Stimulated activated CD8-positive, alpha-beta memory T cell treated with anti-CD3 and anti-CD28 coated beads, Interleukin-15, amount 100 ng/mL, for 1 hour (primary cell): ENCODE measurements around the gene TCOF1.
"Not testable (repeated sequence)": the region's sequence is repeated elsewhere in the genome, so short reads cannot be mapped to it uniquely, and the experiment has no call there.

Experiments used
- DNase-seq: peaks from one replicate; pipeline ENCODE4 v3.0.0-alpha.2; 2020; ENCODE audit warnings: low read depth

TCOF1 gene

DNA sequence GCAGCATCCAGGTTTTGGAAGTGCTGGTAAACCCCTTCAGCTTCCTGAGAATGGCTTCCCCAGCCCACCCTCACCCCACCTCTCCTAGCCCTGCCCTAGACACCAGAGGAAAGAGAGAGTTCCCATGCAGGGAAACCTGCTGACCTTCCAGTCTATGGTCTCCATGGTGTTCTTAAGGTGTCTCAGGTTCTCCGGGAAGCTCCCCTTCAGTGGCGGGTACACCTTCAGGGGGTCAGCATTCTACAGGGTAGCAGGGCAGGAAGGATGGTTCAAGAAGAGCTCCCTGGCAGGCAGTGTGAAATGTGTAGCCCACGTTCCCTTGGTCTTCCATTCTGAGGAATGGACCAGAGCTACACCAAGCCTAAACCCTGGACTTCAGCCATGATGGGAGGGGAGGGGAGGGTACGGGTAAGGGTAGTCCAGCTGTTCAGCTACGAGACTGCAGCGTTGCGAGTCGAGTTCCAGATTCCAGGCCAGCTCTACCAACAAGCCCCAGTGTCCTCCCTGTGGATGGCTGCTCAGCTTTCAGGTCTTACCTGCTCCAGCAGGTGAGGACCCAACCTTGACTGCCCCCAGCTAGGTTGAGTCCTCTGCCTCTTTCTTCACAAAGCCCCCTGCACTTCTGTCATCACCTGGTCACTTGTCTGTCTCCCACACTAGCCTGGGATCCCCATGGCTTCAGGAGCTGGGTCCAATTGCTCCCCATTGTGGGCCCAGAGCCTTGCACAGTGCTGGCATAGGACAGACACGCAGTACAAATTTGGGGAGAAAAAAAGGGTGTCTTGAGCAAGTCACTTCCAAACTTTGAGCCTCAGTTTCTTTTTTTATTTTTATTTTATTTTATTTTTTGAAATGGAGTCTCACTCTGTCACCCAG lies 47.7 kb downstream of the TCOF1 start:
- DNase-seq: no peak

DNA sequence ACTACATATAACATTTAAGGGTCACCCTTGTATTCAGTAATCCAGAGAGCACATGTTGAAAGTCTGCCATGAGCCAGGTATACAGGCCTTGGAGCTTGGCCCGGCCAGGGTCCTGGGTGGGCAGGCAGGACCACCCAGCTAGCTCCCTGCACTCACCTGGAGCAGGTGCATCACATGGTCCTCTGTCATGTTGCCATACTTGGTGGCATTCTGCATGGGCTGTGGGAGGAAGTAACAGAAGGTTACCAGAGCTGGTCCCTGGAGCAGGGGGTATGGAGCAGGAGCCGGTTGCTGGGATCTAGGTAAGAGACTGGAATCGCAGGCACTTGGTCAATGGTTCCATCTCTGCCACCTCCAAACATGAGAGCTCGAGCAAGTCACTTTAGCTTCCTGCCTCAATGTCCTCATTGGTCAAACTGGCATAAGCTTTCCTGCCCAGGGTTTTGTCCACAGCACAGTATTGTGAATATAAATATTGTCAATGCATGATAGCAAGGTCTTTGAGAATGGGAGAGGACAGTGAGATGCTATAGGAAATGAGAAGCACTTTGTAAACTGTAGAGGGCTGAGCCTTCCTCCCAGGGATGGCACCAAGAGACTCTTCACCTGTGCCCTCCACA lies 48.7 kb downstream of the TCOF1 start:
- no peak for DNase-seq

DNA sequence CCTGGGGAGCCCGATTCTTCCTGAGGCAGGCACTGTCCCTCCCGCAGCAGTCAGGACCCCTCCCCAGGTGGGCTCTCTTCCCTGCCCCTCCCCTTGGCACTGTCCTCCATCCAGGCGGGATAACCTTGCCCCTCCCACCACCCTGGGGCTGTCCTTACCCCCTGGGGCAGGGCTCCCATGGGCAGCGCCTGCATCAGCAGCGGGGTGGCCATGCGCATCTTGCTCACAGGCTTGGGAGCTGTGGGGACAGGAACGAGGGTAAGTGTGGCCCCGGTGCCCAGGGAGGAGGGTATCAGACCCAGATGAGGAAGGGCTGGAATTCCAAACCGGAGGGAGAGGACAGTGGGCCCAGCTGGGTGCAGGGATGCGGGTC lies 49.2 kb downstream of the TCOF1 start:
- no peak for DNase-seq

DNA sequence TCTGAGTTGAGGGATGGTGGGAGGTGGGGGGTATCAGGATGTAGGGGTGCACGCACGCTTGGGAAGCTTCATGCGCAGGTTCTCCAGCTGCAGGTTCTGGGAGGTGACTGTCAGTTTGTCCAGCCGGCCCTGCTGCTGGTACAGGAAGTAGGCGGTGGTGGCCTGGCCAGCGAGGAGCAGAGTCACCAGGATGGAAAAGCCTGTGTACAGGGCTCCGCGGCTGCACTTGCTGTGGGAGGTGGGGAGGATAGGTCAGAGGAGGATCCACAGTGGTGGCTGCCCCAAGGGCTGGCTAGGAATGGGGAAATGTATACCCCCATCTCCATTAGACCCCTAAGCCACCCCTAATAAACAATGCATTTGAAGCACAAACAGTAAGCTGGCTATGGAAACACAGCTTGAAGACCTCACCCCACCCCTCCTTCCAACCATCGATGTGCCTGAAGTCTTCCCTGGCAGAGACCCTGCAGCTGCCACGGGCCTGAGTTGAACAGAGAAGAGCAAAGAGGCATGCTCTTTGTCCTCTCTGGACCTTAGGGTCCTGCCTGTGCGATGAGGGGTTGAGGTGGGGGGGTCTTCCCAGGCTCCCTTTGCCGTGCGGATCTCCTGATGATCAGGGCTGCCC lies 49.7 kb downstream of the TCOF1 start:
- DNase-seq: no peak

DNA sequence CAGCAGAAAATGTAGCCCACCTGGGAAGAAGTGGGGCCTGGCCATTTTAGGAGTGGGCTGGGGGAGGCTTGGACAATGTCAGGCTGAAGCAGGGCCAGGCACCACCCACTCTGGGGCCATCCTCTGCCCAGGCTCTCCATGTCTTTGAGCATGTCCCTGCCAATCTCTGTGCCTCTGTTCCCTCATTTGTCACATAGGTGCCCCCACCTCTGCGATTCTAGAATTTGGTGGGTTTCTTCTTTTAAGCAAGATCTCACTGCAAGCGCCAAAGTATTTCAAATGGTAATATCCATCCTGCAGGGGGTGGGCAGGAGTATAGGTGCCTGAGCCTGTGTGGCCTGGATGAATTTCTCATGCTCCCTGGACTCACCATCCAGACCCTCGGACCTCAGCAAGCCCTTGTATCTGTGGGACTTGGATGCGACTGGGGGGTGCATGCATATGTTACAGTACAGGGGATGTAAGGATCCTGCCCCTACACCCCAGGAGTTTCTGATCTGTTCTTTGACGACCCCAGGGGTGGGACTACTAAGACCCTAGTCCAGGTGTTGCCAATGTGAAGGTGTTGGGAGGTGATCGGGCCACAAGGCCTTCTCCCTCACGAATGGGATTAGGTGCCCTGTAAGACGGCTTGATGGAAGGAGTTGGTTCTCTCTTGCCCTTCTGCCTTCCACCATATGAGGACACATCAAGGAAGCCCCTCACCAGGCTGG lies 50.9 kb downstream of the TCOF1 start:
- no peak for DNase-seq

DNA sequence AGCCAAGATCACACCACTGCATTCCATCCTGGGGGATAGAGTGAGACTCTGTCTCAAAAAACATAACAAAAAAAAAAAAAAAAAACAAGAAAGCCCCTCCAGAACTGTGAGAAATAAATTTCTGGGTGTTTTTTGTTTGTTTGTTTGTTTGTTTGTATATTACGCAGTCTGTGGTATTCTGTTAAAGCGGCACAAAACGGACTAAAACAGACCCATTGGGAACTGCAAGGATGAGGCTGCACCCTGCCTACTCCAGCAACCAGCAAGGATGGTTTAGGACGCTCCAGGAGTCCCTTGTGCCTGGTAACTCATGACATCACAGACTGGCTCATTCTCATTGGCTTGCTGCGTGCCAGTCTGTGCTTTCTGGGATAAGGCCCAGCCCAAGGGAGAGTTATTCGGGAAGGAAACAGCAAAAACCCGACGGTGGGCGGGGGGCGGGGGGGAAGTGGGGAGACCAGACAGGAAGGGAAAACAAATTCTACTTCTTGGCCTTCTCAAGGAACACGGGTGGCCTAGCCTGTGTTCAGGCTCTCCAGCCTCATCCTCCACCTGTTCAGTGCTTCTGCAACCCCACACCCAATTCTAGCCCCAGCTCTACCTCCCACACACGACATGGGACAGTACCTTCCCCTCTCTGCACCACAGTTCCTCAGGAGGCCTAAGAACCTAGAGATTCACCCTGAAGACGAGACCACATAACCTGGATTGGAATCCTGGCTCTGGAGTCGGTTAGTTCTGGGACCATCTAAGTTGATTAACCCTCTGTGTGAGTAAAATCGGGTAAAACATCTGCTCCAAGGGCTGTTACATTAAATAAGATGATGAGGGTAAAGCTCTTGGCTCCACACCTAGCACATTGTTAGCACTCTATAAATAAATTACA lies 52.4 kb downstream of the TCOF1 start:
- no peak for DNase-seq

DNA sequence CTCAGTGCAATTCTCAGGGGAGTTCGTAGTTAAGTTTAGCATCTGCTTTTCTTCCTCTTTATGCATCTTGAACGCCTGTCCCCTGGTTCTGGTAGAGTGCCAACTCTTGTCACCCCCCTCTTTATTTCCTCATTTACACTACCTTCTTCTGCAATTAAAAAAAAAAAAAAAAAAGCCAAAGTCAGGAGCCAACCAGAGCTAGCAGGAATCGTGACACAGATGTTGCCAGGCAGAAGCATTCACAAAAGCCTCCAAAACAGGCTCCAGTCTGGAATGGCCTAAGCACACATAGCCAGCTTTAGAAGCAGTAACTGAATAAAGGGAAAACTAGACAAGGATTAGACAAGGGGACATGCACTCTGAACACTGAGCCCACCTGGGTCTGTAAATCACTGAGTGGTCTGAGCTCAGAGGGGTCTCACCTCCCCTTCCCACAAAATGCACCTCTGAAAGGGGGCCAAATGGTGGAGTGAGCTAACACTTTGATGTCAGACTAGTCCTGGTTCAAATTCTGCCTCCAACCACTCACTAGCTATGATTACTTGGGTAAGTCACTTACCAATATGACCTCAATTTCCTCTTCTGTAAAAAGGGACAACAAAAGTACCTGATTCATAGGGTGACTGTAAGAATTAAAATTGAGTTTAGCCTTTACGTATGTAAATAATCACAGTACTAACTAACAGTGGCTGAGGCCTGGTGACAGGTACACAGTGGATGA lies 53.2 kb downstream of the TCOF1 start:
- DNase-seq: no peak

DNA sequence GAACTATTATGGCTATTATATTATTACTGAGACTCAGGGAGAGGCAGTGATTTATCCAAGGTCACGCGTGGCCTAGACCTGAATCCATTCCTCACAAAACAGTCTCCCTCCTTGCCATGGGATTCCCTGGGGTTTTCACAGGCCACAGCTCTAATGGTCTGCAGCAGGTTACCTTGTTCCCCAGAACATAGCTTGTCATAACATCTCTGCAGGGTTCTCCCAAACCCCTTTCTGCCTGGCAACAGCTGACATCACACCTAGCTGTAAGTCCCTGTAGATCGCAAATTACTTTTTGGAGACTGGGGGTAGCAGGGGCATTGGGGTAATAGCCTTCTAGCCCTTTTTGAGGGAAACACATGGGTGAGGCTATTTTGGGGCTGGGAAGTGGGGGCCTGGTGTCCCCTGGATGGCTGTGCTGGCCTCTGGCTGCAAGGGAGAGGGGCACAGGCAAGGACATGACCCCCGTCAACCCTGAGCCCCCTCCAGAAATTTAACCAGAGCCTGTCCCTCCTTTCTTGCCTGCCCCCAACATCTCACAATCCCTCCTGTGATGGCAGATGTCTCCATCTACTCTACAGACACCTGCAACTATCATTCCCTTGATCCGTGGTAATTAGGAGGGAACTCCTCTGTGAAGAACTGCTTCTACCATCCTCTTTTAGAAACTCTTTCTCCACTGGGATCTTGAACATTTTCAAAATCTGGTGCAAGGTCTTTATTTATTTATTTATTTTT lies 53.9 kb downstream of the TCOF1 start:
- DNase-seq: peak; percentile 56

DNA sequence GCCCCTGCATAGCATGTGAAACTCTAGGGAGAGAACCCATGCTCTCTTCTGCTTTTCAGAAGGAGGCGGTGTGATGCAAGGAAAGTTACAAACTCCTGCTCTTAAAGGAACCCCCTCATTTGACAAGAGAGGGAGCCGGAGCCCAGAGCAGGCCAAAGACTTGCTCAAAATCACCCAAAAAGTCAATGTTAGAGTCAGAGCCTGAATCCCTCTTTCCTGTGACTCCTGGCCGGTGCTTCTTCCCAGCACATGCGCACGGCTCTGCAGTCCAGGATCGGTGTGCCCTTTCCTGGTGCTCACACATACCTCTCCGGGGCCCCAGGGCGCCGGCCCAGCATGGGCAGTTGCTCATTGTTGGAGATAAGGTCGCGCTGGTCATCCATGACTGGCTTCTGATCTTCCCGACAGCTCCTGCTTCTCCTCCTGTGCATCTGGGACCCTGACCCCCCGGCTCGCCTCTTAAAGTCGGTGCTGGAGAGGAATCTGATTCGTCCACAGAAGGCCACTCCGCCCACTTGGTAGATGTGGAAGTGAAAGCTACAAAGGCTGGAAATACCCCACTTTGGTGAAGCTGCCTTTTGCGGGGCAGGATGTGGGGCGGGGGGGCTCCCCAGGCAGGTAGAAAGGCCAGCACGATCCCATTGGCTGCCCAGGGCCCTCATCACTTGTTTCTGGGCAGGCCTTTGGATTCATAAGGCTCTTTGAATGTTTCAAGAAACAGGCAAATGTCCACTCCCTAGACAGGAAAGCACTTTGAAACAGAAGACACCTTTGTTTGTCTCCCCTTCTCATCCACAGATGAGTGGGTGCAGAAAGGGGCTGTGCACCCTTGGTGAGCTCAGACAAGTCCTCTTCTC lies 55.0 kb downstream of the TCOF1 start, which contains the start of gene CD74:
CD74 (minus strand) TSS at position 592 of the 857 bp plus-strand sequence; CDS start at position 431, 161 bp downstream.
- DNase-seq: peak; percentile 78

DNA sequence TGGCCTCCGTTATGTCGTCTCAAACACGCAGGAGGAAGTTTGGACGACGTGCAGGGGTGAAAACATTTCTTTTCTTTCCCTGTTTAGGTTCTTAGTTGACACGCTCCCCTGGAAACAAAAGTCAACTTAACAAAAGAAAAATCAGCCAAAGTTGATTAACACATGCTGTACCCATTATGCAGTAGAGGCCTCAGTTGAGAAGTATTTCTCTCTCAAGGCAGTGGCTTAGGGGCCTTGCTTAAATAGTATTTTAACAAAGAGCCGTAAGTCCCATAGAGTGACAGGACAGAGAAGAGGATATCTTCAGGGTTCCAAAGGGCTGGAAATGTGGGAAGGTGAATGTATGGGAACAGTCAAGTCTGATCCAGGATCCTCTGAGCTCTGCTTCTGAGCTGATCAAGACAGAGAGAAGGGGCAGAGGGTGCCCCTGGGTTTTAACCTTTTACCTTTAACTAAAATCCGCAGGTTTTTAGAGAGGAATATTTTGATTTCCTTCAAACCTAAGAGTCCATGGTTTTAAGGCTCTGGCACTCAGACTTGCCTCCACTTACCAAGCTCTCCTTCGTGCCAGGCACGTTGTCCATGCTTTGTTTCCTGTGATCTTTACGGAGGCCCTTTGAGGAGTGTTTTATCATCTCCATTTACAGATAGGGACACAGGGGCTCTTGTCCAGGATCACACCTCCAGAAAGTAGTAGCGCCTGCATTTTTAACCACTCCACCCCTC lies 55.8 kb downstream of the TCOF1 start:
- no peak for DNase-seq

DNA sequence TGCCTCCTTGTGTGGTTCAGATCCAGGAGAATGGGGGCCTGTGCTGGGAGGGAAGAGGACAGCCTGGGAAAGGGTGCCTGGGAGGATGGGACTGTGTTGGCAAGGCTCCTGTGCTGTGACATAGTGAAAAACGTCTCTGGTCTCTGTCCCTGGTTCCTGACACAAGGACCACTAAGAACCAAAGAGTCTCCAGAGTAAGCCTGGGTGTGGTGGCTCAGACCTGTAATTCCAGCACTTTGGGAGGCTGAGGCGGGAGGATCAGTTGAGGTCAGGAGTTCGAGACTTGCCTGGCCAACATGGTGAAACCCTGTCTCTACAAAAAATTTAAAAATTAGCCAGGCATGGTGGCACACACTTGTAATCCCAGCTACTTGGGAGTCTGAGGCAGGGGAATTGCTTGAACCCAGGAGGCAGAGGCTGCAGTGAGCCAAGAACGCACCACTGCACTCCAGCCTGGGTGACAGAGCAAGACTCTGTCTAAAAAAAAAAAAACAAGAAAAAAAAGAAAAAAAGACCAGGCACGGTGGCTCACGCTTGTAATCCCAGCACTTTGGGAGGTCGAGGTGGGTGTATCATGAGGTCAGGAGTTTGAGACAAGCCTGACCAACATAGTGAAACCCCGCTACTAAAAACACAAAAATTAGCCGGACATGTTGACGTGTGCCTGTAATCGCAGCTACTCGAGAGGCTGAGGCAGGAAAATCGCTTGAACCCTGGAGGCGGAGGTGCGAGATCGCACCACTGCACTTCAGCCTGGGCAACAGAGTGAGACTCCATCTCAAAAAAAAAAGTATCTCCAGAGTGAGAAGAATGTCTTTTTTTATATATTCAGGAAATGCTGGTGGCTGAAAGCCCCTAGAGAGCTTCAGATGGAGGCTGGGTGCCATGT lies 56.6 kb downstream of the TCOF1 start:
- not testable (repeated sequence) for DNase-seq

DNA sequence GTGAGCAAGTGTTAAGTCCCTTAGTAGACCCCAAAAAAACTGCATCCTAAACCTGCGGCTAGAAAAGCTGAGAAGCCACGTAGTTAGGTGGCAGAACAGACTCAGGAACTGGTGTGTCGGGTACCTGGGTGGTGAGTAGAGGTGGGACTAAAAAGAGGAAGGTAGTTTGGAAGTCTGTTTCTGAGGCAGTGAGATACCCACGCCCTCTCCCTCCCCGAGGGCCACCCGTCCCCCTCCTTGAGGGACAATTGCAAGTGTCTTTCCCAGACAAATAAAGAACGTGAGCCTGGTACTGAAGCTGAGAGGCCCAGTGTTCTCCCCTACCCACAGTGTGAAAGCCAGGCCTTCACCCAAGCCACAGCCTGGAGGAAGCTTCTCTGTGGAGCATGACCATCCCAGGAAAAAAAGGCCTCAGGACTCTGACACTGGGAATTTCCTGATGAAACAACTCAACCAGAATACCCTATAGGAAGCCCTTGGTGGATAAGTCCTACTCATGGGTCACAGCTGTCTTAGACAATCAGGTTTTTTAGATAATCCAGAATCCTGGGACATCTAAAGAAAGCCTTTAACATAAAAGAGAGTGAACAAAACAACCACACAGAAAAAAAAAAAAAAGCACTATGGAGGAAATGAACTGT lies 62.3 kb downstream of the TCOF1 start:
- DNase-seq: no peak

DNA sequence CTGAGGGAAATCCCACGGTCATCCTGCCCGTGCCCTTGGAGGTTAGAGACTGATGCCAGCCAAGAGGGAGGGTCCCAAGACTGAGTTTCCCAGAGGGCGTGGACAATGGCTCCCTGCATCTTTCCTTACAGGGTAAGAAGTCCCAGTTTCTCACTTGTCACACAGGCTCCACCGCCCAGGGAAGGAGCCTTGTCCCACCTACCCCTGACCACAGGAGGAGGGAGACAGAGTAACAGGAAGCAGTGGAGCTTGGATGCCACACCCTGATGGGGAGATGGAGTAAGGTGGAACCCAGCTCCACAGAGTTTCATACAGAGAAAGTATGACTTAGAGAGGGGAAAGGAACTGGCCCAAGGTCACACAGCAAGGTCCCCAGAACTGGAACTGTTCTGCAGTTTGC lies 64.6 kb downstream of the TCOF1 start:
- DNase-seq: no peak

DNA sequence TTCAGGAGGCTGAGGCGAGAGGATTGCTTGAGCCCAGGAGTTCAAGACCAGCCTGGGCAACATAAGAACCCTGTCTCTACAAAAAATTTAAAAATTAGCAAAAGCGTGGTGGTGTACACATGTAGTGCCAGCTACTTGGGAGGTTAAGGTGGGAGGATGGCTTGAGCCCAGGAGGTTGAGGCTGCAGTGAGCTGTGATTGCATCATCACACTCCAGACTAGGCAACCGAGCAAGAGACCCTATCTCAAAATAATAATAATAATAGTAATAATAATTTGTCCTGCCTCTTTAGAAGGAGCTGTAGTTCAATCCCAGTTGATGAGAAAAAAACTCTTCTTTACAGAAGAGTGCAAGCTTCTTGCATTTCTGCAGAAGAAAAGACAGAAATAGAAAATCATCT lies 65.3 kb downstream of the TCOF1 start:
- no peak for DNase-seq

DNA sequence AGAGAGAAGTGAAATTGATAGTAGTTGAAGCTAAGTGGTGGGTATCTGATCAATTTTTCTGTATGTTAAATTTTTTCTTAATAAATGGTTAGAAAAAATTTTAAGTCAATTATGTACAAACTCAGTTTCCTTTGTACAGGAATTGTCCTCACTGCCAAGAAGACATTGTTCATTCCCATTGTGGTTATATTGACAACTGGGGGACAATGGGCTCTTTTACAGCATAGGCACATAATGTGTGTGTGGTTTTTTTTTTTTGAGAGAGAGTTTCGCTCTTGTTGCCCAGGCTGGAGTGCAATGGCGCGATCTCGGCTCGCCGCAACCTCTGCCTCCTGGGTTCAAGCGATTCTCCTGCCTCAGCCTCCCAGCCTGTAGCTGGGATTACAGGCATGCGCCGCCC lies 68.7 kb downstream of the TCOF1 start:
- DNase-seq: not testable (repeated sequence)

DNA sequence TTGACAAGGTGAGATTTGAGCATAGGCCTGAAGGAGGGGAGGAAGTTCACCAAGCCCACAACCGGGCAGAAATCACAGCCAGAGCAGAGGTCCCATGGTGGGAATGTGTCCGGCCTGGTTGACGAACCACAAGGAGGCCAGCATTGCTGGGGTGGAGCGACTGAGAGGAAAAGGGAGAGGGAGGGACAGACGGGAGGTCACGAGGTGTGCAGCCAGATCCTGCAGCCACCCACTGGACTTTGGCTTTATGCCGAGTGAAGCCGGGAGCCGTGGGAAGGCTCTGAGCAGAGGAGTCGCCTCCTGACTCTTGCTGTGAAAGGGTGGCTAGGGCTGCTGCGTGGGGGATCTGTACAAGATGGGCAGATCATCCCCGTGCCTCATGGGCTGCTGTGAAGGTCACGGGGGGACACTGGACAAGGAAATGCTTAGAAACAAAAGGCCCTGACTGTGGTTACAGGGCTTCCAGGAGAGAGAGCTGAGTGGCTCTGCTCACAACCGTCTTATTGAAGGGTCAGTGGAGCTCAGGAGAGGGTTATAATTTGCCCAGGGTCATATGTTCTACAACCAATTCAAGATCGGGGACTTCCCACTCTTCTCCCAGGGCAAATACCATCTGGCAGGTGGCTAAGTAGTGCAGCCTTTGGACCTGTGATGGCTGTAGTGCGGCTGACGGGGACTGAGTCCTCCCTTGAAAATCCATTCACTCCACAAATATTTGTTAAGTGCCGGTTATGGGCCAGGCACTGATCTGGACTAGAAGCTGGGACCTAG lies 70.8 kb downstream of the TCOF1 start:
- no peak for DNase-seq
